Right atrium auricular region (tissue), 2 donors: ENCODE data around the gene OSBPL5. TPM values are rescaled to one million over a fixed set of nuclear protein-coding genes. Genes with fewer than 3 reads are reported as not detected.

Experiments used
- DNase-seq: peaks from one replicate; pipeline ENCODE4 v3.0.0-alpha.2; 2019; ENCODE audit warnings: low spot score
- H3K27ac ChIP-seq, 2 donors: fragments of 200-600 bp; sonication (generic); 1 replicate in 1 of 2; 2 replicates in 1 of 2; pipeline ENCODE4 v1.5.1; 2016 to 2019
- H3K27me3 ChIP-seq, 2 donors: fragments of 200-600 bp; sonication (generic); one replicate each; pipeline versions ENCODE4 v1.5.1 to v1.6.0; 2017 to 2019
- H3K36me3 ChIP-seq: fragments of 200-600 bp; sonication (generic); one replicate; pipeline ENCODE4 v1.5.1; 2016
- H3K4me1 ChIP-seq, 2 donors: fragments of 200-600 bp; sonication (generic); one replicate each; pipeline versions ENCODE4 v1.5.1 to v1.6.0; 2017 to 2019
- H3K4me3 ChIP-seq, 2 donors: fragments of 200-600 bp; sonication (generic); 1 replicate in 1 of 2; 2 replicates in 1 of 2; pipeline ENCODE4 v1.5.1; 2017 to 2019; ENCODE audit warnings: mild to moderate bottlenecking in 1 of 2, moderate library complexity in 1 of 2
- H3K9me3 ChIP-seq, 2 donors: fragments of 200-600 bp; sonication (generic); one replicate each; pipeline ENCODE4 v1.5.1; 2019
- total RNA-seq, 2 donors: library from RNA; depleted of rRNA; stranded (reverse); fragments of >200 nt; gene quantifications; one replicate each; pipeline ENCODE4 v1.1.0, GENCODE V29; 2016
- TF ChIP-seq, protein P1 (sequence below), 2 donors: fragments of 200-600 bp; sonication (generic); IDR thresholded peaks; one replicate each; pipeline ENCODE4 v1.5.1; 2019; ENCODE audit warnings: antibody characterized with exemption in 2 of 2

OSBPL5 gene
- total RNA-seq, 2 donors from 2014 or later: 11.1 to 17.8 TPM

GRCh38 chr11:3093281-3094191 is 71.6 kb downstream of the OSBPL5 start:
- peaks cover 0 to 18% of the 10 kb centered on the region in 2 donors for H3K4me1 ChIP-seq
- TF ChIP-seq, protein P1, sequence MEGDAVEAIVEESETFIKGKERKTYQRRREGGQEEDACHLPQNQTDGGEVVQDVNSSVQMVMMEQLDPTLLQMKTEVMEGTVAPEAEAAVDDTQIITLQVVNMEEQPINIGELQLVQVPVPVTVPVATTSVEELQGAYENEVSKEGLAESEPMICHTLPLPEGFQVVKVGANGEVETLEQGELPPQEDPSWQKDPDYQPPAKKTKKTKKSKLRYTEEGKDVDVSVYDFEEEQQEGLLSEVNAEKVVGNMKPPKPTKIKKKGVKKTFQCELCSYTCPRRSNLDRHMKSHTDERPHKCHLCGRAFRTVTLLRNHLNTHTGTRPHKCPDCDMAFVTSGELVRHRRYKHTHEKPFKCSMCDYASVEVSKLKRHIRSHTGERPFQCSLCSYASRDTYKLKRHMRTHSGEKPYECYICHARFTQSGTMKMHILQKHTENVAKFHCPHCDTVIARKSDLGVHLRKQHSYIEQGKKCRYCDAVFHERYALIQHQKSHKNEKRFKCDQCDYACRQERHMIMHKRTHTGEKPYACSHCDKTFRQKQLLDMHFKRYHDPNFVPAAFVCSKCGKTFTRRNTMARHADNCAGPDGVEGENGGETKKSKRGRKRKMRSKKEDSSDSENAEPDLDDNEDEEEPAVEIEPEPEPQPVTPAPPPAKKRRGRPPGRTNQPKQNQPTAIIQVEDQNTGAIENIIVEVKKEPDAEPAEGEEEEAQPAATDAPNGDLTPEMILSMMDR (IDR thresholded peaks at IDR 0.05): no peak
- H3K9me3 ChIP-seq: no peaks in the 10 kb centered on the region
- peaks cover 7% of the 10 kb centered on the region for H3K36me3 ChIP-seq
- no peak for DNase-seq
- H3K4me3 ChIP-seq: no peak overlapping the region
- no peak overlapping the region for H3K27ac ChIP-seq
- H3K27me3 ChIP-seq: no peaks in the 10 kb centered on the region

GRCh38 chr11:3092603-3093141 is 72.4 kb downstream of the OSBPL5 start:
- Histone ChIP-seq H3K4me1 (peaks cover 0 to 18% of the 10 kb centered on the region in 2 donors), H3K27ac (no peak overlapping the region), H3K36me3 (peaks cover 7% of the 10 kb centered on the region), H3K27me3 (no peaks in the 10 kb centered on the region), H3K9me3 (no peaks in the 10 kb centered on the region), H3K4me3 (no peak overlapping the region)
- TF ChIP-seq, protein P1 (IDR thresholded peaks at IDR 0.05): no peak
- DNase-seq: no peak

GRCh38 chr11:3091846-3092602 is 73.1 kb downstream of the OSBPL5 start:
- no peak overlapping the region for H3K4me3 ChIP-seq
- H3K27me3 ChIP-seq: no peaks in the 10 kb centered on the region
- peaks cover 7% of the 10 kb centered on the region for H3K36me3 ChIP-seq
- H3K4me1 ChIP-seq: peaks cover 0 to 18% of the 10 kb centered on the region in 2 donors
- no peaks in the 10 kb centered on the region for H3K9me3 ChIP-seq
- TF ChIP-seq, protein P1 (IDR thresholded peaks at IDR 0.05): peak; percentile 97 to 100
- H3K27ac ChIP-seq: no peak overlapping the region
- DNase-seq: no peak

GRCh38 chr11:3091081-3091845 is 73.8 kb downstream of the OSBPL5 start:
- no peak overlapping the region for H3K4me3 ChIP-seq
- DNase-seq: no peak
- no peaks in the 10 kb centered on the region for H3K27me3 ChIP-seq
- H3K9me3 ChIP-seq: no peaks in the 10 kb centered on the region
- no peak overlapping the region for H3K27ac ChIP-seq
- TF ChIP-seq, protein P1 (IDR thresholded peaks at IDR 0.05): no peak
- H3K4me1 ChIP-seq: peaks cover 0 to 18% of the 10 kb centered on the region in 2 donors
- H3K36me3 ChIP-seq: peaks cover 7% of the 10 kb centered on the region
